ENCODE data around the gene TXNL4B. TPM values are rescaled to one million over a fixed set of nuclear protein-coding genes. Genes with fewer than 3 reads are reported as not detected.

Gene TXNL4B
- total and polyA plus RNA-seq, 10 of the 15 experiments (the other 5 are each of a cell fraction or from before 2014, with no cell fraction given) = 11.1 to 24.0 (median 15.9) TPM

- WGBS (ENCODE audit: insufficient coverage, insufficient replicate concordance, low lambda C conversion rate, missing lambda C conversion rate) = 69% methylated on average over 15 of the region's 15 CpGs
- in situ Hi-C loops (cut with MboI) = no loop called here
These were observed 44.1 kb upstream of the TXNL4B start for GRCh38 chr16:72137380-72138063.

GRCh38 chr16:72134507-72134906 is 41.1 kb upstream of the TXNL4B start:
- no peak for FAIRE-seq
- Histone ChIP-seq H3K27me3 (replicated peaks in 1 of 2; ENCODE audit: control insufficient read depth in 2 of 2, insufficient read depth in 2 of 2, low read length in 1 of 2) (no peaks in the 10 kb centered on the region), H3K79me2 (ENCODE audit: control insufficient read depth, insufficient read depth, low read length) (no peaks in the 10 kb centered on the region), H3K4me1 (ENCODE audit: control insufficient read depth, insufficient read depth, low read length) (no peaks in the 10 kb centered on the region), H3K9ac (ENCODE audit: control insufficient read depth, insufficient read depth, low read length) (no peak overlapping the region), H3K4me2 (ENCODE audit: control insufficient read depth, insufficient read depth) (no peak overlapping the region), H3K36me3 (ENCODE audit: control insufficient read depth in 2 of 2, insufficient read depth in 2 of 2, low read length in 1 of 2) (no peaks in the 10 kb centered on the region), H2AFZ (ENCODE audit: control insufficient read depth, low read depth, low read length) (no peak overlapping the region), H3K4me3 (no peak overlapping the region), H3K27ac (ENCODE audit: control insufficient read depth, insufficient read depth) (no peak overlapping the region), H4K20me1 (ENCODE audit: control insufficient read depth, insufficient read depth) (no peaks in the 10 kb centered on the region), H3K9me3 (replicated peaks; ENCODE audit: control insufficient read depth, insufficient read depth, low read length) (no peaks in the 10 kb centered on the region)
- in situ Hi-C loops (cut with MboI) = no loop called here
- intact Hi-C loops (cut with micrococcal nuclease; ENCODE audit: unreplicated experiment) = no loop called here
- DNase-seq (ENCODE audit: low read depth, low spot score) = no peak
- WGBS (ENCODE audit: insufficient coverage, insufficient replicate concordance, low lambda C conversion rate, missing lambda C conversion rate) = 88% methylated on average over 2 of the region's 2 CpGs
- no TSS peak for BruUV-seq (replicated peaks)
- ChIA-PET RAD21 (ENCODE audit: unreplicated experiment) (no interaction called here), POLR2A (no interaction called here), SMC1A (ENCODE audit: uncharacterized antibody, unreplicated experiment) (interaction anchor here (0.6 kb wide), 1 partner anchor 524 kb away, joined by 3 read pairs; no protein-coding TSS in a partner anchor), CTCF (interaction anchor here (1.2 kb wide), 1 partner anchor 9 kb away, joined by 5 read pairs; no protein-coding TSS in a partner anchor)
- ATAC-seq = no peak
- TF ChIP-seq IKZF1 (conservative IDR thresholded peaks at IDR 0.05) (no peak), ZBTB4 (CRISPR knock-in tag; IDR thresholded peaks at IDR 0.05) (no peak), ZNF217 (IDR thresholded peaks at IDR 0.05) (no peak), EGR1 (IDR thresholded peaks at IDR 0.05; ENCODE audit: borderline replicate concordance in 1 of 2, low read depth in 2 of 2, low read length in 2 of 2) (no peak)

More at GRCh38 chr16:72137380-72138063, 44.1 kb upstream of the TXNL4B start:
- DNase-seq (ENCODE audit: low read depth, low spot score) (no peak), FAIRE-seq (no peak), ATAC-seq (no peak)
- Histone ChIP-seq H4K20me1 (ENCODE audit: control insufficient read depth, insufficient read depth) (no peaks in the 10 kb centered on the region), H2AFZ (ENCODE audit: control insufficient read depth, low read depth, low read length) (no peak overlapping the region), H3K79me2 (ENCODE audit: control insufficient read depth, insufficient read depth, low read length) (no peaks in the 10 kb centered on the region), H3K27me3 (replicated peaks in 1 of 2; ENCODE audit: control insufficient read depth in 2 of 2, insufficient read depth in 2 of 2, low read length in 1 of 2) (no peaks in the 10 kb centered on the region), H3K36me3 (ENCODE audit: control insufficient read depth in 2 of 2, insufficient read depth in 2 of 2, low read length in 1 of 2) (no peaks in the 10 kb centered on the region), H3K4me3 (no peak overlapping the region), H3K27ac (ENCODE audit: control insufficient read depth, insufficient read depth) (no peak overlapping the region), H3K9me3 (replicated peaks; ENCODE audit: control insufficient read depth, insufficient read depth, low read length) (no peaks in the 10 kb centered on the region), H3K9ac (ENCODE audit: control insufficient read depth, insufficient read depth, low read length) (no peak overlapping the region), H3K4me2 (ENCODE audit: control insufficient read depth, insufficient read depth) (no peak overlapping the region), H3K4me1 (ENCODE audit: control insufficient read depth, insufficient read depth, low read length) (no peaks in the 10 kb centered on the region)
- intact Hi-C loops (cut with micrococcal nuclease; ENCODE audit: unreplicated experiment) = no loop called here
- ChIA-PET RAD21 (ENCODE audit: unreplicated experiment) (no interaction called here), SMC1A (ENCODE audit: uncharacterized antibody, unreplicated experiment) (no interaction called here), POLR2A (no interaction called here), CTCF (no interaction called here)
- no TSS peak for BruUV-seq (replicated peaks)
- TF ChIP-seq ZNF384 (IDR thresholded peaks at IDR 0.05; ENCODE audit: borderline replicate concordance, low read depth, low read length) (no peak), EZH2 (IDR thresholded peaks at IDR 0.05; ENCODE audit: borderline replicate concordance, control insufficient read depth, low read depth, low read length) (no peak), BMI1 (IDR thresholded peaks at IDR 0.05; ENCODE audit: borderline replicate concordance) (no peak), CREM (IDR thresholded peaks at IDR 0.05; ENCODE audit: low read depth) (no peak), HDGF (IDR thresholded peaks at IDR 0.05) (no peak)
- TF ChIP-seq, protein P1, sequence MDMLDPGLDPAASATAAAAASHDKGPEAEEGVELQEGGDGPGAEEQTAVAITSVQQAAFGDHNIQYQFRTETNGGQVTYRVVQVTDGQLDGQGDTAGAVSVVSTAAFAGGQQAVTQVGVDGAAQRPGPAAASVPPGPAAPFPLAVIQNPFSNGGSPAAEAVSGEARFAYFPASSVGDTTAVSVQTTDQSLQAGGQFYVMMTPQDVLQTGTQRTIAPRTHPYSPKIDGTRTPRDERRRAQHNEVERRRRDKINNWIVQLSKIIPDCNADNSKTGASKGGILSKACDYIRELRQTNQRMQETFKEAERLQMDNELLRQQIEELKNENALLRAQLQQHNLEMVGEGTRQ (IDR thresholded peaks at IDR 0.05; ENCODE audit: borderline replicate concordance, low read depth, low read length) = no peak
